HG03064 (cell line): Measurements from ENCODE around the gene PDIA2.
"Not testable (repeated sequence)": the region's sequence is repeated elsewhere in the genome, so short reads cannot be mapped to it uniquely, and the experiment has no call there.

ENCODE experiments used
- ATAC-seq: cut with Tn5 transposase; IDR thresholded peaks from one replicate; pipeline ENCODE4 v1.9.1; 2021; ENCODE audit warnings: low read depth; ENCODE audit not compliant: unreplicated experiment

The PDIA2 gene, protein sequence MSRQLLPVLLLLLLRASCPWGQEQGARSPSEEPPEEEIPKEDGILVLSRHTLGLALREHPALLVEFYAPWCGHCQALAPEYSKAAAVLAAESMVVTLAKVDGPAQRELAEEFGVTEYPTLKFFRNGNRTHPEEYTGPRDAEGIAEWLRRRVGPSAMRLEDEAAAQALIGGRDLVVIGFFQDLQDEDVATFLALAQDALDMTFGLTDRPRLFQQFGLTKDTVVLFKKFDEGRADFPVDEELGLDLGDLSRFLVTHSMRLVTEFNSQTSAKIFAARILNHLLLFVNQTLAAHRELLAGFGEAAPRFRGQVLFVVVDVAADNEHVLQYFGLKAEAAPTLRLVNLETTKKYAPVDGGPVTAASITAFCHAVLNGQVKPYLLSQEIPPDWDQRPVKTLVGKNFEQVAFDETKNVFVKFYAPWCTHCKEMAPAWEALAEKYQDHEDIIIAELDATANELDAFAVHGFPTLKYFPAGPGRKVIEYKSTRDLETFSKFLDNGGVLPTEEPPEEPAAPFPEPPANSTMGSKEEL

DNA sequence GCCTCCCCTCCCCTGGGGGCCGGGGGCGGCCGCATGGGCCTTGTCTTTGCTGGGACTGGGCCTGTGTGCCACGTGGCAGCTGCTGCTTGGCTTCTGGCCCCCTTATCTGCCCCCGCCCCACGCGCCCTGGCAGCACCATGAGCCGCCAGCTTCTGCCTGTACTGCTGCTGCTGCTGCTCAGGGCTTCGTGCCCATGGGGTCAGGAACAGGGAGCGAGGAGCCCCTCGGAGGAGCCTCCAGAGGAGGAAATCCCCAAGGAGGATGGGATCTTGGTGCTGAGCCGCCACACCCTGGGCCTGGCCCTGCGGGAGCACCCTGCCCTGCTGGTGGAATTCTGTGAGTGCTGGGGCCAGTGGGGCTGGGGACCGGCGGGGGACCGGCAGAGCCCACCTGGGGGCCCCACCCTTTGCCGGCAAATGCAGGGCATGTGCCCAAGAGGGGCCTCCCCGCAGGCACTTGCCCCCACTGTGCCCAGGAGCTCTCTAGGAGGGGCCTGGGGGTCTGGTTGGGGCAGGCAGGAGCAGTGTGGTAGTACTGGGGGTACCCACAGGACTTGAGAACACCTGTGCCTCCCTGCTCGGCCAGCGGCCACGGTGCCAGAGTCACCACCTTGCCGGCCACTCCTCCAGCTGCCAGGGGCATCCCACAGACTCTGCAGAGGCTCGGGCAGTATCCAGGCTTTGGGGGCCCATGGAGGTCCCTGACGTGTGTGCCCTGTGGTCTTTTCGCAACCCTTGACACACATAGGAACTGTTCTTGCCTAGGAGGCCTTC, at the start of gene PDIA2:
Gene PDIA2 (plus strand): TSS at position 132 of the 773 bp plus-strand sequence. CDS start 6 bp downstream, at position 138.
- ATAC-seq = no peak

DNA sequence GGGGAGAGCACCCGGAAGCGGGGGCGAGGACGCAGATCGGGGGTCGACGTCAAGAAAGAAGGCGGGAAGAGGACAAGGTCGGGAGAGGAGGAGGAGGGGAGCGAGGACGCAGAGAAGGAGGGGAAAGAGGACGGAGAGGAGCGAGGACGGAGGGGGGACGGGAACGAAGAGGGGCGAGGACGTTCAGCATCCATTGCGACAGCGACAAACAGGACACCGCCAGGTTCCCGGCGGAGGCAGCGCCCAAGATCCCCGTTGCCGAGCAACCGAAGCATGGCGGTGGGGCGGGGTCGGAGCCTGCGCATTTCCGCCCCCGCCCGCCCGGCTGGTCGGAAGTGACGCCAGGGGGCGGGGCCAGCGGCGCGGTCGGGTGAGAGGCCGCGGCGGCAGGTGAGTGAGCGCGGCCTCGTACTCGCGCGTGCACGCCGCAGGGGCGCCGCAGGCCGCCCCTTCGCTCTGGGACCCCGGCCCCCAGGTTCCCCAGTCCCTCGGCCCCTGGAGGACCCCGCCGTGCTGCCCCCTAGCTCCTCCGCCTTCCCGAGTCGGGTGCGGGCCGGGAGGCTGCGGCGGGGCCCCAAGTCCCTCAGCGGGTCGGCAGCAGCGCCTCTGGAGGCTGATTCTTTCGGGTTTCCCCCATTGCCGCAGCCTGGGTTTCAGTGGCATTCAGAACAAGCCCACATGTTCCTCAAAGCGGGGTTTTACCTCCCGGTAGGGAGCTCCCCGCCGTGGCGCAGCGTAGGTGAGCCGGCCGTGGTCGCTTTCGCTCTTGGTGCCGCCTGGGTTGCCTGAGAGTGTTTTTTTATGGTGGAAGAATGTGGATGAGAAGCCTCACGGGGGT, 48.3 kb upstream of the PDIA2 start, which contains the start of gene FAM234A:
Gene FAM234A (plus strand): TSS at position 354 of the 838 bp plus-strand sequence. CDS start 19,593 bp downstream, outside the sequence.
- ATAC-seq = peak; percentile 88

DNA sequence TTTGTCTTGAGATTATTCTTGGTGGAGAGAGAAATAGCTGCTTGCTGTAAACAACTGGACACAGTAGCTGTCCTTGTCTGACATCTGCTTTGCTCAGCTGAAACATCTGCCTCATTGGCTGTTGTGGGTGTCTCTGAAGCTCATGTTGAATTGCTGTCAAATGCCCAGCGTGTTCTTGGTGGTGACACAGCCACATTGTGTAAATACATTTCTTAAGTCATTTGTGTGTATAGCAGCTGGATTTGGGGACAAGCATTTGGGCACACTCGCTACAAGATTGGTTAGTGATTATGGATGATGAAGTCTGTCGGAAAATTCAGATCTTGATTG, 43.1 kb upstream of the PDIA2 start:
- ATAC-seq = no peak

DNA sequence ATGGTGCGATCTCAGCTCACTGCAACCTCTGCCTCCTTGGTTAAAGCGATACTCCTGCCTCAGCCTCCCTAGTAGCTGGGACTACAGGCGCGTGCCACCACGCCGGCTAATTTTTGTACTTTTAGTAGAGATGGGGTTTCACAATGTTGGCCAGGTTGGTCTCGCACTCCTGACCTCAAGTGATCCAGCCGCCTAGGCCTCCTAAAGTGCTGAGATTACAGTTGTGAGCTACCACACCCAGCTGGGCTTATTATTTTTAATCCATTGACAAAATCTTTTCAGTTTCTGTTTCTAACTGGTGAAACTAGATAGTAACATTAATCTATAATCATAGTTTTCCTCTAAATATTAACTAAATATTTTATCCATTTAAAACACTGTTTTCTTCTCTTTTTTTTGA, 42.4 kb upstream of the PDIA2 start:
- ATAC-seq = no peak

DNA sequence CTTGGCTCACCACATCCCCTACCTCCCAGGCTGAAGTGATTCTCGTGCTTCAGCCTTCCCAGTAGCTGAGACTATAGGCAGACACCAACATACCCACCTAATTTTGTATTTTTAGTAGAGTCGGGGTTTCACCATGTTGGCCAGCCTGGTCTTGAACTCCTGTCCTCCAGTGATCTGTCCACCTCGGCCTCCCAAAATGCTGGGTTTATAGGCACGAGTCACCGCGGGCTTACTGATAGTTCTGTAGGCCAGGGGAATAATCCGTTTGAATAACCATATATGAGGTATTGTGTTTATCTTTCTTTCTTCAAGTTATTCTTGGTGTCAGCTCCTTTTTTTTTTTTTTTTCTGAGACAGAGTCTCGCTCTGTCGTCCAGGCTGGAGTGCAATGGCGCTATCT, 40.7 kb upstream of the PDIA2 start:
- ATAC-seq = no peak

DNA sequence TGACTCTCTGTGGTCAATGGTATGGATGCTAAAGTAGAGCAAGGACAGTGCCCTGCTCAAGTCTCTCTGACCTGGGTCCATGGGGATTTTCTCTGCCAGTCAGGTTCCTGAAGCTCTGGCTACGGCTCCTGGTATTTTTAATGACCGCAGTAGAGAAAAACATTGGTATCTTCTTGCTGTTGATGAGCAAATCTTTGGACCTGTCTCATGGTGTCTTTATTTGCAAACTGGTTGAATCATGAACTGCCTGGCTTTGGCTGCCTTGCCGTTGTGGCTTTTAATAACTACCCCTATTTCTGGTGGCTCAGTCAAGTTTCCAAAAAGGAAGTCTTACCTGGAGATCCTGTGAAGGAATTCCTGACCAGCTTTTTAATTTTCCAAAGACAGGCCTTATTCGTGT, 39.6 kb upstream of the PDIA2 start:
- no peak for ATAC-seq

DNA sequence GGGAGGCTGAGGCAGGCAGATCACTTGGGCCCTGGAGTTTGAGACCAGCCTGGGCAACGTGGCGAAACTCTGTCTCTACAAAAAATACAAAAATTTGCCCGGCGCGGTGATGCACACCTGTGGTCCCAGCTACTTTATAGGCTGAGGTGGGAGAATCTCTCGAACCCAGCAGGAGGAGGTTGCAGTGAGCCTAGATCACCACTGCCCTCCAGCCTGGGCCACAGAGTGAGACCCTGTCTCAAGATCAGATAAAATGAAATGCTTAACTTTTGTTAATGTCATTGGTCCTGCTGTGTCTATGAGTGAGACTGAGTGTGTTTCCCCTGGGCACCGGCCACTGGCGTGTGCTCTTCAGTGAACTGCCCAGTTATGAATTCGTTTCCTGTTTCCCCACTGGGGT, 37.9 kb upstream of the PDIA2 start:
- no peak for ATAC-seq

GRCh38 chr16:247027-247426, 35.9 kb upstream of the PDIA2 start:
- no peak for ATAC-seq

DNA sequence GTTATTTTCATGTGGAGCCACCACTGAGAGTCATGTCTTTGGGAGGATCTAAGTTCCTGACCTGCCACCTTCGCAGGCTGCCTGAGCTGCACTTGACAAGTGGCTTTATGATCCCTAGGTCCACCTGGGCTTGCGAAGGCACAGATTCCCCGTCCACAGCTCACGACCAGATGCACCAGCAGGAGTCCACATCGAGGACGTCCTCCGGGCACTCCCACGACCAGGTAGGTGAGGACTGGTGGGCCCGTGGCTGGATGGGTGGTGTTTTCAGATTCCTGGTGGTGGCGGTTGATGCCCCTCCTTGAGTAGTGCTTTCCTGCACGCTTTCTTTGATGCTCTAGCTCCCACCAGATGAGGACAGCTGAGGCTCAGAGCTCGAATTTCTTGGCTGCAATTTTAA, 33.5 kb upstream of the PDIA2 start:
- no peak for ATAC-seq

- no peak for ATAC-seq
These were observed 30.3 kb upstream of the PDIA2 start for GRCh38 chr16:252366-253337.

- no peak for ATAC-seq
These were observed 29.1 kb upstream of the PDIA2 start for GRCh38 chr16:253833-254232.

DNA sequence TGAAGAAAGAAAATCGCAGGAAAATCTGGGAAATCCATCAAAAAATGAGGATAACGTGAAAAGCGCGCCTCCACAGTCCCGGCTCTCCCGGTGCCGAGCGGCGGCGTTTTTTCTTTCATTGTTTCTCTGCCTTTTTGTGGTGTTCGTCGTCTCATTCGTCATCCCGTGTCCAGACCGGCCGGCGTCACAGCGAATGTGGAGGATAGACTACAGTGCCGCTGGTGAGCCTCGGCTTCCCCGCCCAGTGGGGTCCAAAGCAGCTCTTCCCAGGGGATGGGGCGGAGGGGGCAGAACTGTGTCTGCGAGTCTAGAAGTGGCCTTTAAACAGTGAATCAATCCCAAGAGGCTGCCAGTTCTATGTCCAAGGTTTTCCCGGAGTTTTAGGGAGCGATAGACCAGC, 28.5 kb upstream of the PDIA2 start:
- ATAC-seq = no peak

DNA sequence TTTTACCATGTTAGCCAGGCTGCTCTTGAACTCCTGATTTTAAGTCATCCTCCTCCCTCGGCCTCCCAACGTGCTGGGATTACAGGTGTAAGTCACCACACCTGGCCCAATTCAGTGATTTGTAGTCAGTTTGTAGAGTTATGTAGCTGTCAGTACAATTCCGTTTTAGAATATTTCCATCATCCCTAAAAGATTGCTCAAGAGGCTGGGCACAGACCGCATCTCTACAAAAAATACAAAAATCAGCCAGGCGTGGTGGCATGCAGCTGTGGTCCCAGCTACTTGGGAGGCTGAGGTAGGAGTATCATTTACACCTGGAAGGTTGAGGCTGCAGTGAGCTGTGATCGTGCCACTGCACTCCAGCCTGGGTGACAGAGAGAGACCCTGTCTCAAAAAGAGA, 27.8 kb upstream of the PDIA2 start:
- no peak for ATAC-seq

DNA sequence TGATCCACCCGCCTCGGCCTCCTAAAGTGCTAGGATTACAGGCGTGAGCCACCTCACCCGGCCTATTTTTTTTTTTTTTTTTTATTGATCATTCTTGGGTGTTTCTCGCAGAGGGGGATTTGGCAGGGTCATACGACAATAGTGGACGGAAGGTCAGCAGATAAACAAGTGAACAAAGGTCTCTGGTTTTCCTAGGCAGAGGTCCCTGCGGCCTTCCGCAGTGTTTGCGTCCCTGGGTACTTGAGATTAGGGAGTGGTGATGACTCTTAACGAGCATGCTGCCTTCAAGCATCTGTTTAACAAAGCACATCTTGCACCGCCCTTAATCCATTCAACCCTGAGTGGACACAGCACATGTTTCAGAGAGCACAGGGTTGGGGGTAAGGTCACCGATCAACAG, 24.9 kb upstream of the PDIA2 start:
- not testable (repeated sequence) for ATAC-seq

DNA sequence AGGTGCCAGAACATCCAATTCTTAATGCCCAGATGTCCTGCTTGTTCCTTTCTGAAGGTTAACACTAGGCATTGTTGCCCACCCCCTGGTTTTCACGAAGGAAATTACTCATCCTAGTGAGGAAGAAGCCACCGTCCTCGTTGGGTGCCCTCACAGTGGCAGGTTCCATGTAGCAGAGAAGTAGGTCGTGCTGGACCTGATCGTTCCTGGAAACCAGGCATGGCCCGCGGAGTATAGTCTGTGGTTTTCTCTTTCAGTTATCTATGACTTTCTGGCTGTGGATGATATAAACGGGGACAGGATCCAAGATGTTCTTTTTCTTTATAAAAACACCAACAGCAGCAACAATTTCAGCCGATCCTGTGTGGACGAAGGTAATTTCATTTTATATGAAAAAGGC, 23.7 kb upstream of the PDIA2 start:
- ATAC-seq = no peak

DNA sequence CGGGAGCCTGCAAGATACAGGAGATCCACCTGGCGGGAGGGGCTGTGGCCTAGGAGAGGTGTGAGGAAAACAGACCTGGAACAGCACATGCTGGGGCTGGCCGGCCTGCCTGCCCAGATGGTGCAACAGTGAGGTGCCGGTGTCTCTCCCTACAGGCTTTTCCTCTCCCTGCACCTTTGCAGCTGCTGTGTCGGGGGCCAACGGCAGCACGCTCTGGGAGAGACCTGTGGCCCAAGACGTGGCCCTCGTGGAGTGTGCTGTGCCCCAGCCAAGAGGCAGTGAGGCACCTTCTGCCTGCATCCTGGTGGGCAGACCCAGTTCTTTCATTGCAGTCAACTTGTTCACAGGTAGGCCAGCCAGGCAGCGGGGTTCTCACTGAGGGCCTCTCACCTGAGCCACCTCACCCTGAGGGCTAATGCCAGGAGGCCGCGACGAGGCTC, 23.1 kb upstream of the PDIA2 start:
- ATAC-seq = no peak

GRCh38 chr16:260326-260725, 22.6 kb upstream of the PDIA2 start:
- ATAC-seq = no peak

DNA sequence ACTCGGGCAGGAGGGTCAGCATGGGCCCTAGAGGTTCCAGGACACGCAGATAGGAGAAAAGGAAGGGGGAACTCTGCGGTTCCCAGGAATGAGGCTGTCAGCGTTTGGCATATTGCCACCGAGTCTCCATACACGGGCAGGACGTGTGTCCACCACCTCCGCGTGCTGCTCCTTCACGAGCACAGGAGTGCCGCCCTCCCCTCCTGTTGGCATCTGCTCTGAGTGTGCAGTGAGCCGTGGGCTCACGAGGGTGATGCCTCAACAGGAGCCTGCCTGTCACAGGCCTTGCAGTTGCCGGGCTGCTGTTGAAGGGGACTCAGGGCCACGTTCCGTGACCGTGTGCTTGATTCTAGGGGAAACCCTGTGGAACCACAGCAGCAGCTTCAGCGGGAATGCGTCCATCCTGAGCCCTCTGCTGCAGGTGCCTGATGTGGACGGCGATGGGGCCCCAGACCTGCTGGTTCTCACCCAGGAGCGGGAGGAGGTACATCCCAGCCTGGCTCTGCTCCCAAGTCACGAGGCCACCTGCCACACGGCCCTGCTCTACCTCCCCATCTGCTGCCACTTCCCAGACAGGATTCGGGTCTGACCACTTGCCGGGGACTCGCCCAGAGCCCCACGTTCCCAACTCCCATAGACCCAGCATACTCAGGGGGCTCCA, 21.8 kb upstream of the PDIA2 start:
- ATAC-seq = no peak

- ATAC-seq = no peak
These were observed 20.7 kb upstream of the PDIA2 start for GRCh38 chr16:262121-262745.
